ENCODE measurements around the gene OR4L1.
"Not testable (repeated sequence)": the region's sequence is repeated elsewhere in the genome, so short reads cannot be mapped to it uniquely, and the experiment has no call there.

OR4L1 gene

DNA sequence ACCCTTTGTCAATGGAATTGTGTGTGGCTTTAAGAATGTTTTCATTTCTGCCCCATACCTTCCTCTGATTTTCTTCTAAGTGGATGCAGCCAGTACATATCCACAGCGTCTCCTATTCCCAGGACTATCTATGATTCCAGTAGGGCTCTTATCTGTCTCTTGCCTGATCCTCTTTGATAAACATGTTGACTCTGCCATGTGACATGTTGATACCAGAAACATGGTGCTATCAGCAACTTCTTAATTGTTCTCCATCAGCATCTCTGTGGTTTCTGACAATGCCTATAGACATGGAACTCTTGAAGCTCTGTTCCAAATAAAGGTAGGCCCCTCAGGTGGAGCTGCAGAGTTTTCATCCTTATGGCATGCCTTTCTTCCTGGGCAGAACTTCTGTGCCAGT is 11.6 kb upstream of the OR4L1 start:
- H3K4me3 ChIP-seq (replicated peaks; ENCODE audit: low read depth, low read length) = no peak overlapping the region
- DNase-seq (ENCODE audit: extremely low read depth, low read depth) = no peak
- TF ChIP-seq, protein P1, sequence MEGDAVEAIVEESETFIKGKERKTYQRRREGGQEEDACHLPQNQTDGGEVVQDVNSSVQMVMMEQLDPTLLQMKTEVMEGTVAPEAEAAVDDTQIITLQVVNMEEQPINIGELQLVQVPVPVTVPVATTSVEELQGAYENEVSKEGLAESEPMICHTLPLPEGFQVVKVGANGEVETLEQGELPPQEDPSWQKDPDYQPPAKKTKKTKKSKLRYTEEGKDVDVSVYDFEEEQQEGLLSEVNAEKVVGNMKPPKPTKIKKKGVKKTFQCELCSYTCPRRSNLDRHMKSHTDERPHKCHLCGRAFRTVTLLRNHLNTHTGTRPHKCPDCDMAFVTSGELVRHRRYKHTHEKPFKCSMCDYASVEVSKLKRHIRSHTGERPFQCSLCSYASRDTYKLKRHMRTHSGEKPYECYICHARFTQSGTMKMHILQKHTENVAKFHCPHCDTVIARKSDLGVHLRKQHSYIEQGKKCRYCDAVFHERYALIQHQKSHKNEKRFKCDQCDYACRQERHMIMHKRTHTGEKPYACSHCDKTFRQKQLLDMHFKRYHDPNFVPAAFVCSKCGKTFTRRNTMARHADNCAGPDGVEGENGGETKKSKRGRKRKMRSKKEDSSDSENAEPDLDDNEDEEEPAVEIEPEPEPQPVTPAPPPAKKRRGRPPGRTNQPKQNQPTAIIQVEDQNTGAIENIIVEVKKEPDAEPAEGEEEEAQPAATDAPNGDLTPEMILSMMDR (IDR thresholded peaks at IDR 0.05; ENCODE audit: low read depth, low read length, missing control alignments) = no peak

DNA sequence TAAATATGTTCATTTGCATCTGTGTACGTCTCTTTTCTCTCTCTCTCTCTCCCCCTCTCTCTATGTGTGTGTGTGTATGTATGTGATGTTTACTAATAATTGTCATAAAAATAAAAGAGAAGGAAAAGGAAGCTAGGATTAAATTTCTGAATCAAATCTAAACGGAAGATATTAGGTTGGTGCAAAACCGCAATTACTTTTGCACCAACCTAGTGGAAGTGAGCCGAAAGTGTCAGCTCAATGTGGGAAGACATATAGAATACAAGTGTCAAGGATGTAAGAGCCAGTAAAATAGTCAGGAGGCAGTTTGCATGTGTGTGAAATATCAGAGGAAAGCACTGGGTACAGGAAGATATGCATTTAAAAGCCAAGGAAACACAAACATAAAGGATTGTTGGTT is 32.2 kb downstream of the OR4L1 start:
- DNase-seq (ENCODE audit: extremely low read depth, low read depth) = no peak
- TF ChIP-seq, protein P1 (IDR thresholded peaks at IDR 0.05; ENCODE audit: low read depth, low read length, missing control alignments) = no peak
- no peak overlapping the region for H3K4me3 ChIP-seq (replicated peaks; ENCODE audit: low read depth, low read length)

DNA sequence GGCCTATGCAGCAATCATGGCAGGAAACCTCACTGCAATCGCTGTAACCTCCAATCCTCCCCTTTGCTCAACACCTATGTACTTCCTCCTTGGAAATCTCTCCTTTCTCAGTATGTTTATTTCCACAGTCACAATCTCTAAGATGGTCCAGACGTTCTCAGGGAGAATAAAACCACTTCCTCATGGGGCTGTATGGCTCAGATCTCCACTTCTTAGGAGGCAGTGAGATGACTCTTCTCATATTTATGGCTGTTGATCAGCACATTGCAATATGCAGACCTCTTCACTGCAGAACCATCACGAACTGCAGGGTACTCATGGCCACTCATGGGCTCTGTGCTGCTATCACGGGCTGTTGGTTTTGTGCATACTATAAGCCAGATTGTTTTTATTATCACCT is 33.6 kb downstream of the OR4L1 start:
- no peak for DNase-seq (ENCODE audit: extremely low read depth, low read depth)
- no peak overlapping the region for H3K4me3 ChIP-seq (replicated peaks; ENCODE audit: low read depth, low read length)
- TF ChIP-seq, protein P1 (IDR thresholded peaks at IDR 0.05; ENCODE audit: low read depth, low read length, missing control alignments) = no peak

DNA sequence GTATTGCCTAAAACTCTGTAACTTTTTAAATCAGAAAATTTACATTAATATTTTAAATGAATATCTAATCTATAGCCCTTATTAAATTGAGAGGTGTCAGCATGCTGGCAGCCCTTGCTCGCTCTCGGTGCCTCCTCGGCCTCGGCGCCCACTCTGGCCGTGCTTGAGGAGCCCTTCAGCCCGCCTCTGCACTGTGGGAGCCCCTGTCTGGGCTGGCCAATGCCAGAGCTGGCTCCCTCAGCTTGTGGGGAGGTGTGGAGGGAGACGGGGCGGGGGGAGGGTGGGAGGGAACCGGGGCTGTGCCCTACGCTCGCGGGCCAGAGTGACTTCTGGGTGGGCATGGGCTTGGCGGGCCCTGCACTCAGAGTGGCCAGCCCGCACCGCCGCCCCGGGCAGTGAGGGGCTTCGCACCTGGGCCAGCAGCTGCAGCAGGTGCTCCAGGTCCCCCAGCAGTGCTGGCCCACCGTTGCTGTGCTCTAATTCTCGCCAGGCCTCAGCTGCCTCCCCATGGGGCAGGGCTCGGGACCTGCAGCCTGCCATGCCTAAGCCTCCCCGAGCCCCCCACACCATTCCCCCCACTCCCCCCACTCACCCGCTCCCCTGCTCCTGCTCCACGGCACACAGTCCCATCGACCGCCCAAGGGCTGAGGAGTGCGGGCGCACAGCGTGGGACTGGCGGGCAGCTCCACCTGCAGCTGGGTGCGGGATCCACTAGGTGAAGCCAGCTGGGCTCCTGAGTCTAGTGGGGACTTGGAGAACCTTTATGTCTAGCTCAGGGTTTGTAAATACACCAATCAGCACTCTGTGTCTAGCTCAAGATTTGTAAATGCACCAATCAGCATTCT is 39.3 kb downstream of the OR4L1 start:
- not testable (repeated sequence) for H3K4me3 ChIP-seq (replicated peaks; ENCODE audit: low read depth, low read length); DNase-seq (ENCODE audit: extremely low read depth, low read depth)

DNA sequence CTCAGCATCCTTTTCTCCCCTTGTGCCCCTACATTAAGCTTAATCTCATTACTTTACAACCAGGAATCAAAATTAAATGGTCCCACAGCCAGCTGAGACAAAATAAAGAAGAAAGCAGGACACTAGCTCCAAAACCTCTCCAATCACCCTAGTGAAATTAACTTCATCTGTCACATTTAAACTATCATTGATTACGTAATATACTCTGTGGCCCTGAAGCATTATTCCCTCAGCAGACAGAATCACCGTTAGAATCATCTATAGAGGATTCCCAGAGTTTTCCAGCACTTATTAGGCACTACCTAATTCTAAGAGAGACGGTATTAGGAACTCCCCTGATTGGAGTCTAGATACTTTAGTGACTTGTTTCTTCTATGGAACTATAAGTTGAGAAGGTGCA is 50.6 kb downstream of the OR4L1 start, which contains the start of gene OR4K17:
Gene OR4K17, plus strand, starts transcription at position 302 of the 400 bp plus-strand sequence. CDS start 6,761 bp downstream, outside the sequence.
- TF ChIP-seq, protein P1 (IDR thresholded peaks at IDR 0.05; ENCODE audit: low read depth, low read length, missing control alignments) = no peak
- H3K4me3 ChIP-seq (replicated peaks; ENCODE audit: low read depth, low read length) = no peak within 1 kb of the TSS
- DNase-seq (ENCODE audit: extremely low read depth, low read depth) = no peak

Data from HFF-Myc (cell line).